ENCODE data around the gene SMIM35. TPM values are rescaled to one million over a fixed set of nuclear protein-coding genes. Genes with fewer than 3 reads are reported as not detected.

SMIM35 gene
- total and polyA plus RNA-seq, 2 of the 4 experiments (the other 2 are of a cell fraction), result not detected

GRCh38 chr11:118100691-118101232 is 14.0 kb upstream of the SMIM35 start:
- Histone ChIP-seq H2BK15ac (ENCODE audit: low read depth, low read length) (no peak overlapping the region), H3K36me3 (ENCODE audit: control insufficient read depth, insufficient read depth, low read length) (no peaks in the 10 kb centered on the region), H3K9me1 (ENCODE audit: insufficient read depth, low read length) (no peaks in the 10 kb centered on the region), H4K8ac (ENCODE audit: low read depth in 2 of 2, low read length in 2 of 2) (no peak overlapping the region), H3K4me1 (ENCODE audit: control insufficient read depth, insufficient read depth, low read length) (no peaks in the 10 kb centered on the region), H3K56ac (ENCODE audit: extremely low read depth, insufficient read depth, low read length) (no peak overlapping the region), H2AFZ (replicated peaks; ENCODE audit: low read length, poor library complexity) (no peak overlapping the region), H3K27me3 (ENCODE audit: control insufficient read depth, insufficient read depth, low read length) (peaks cover 7% of the 10 kb centered on the region; the same call in 1 of the 2 replicates), H2BK20ac (ENCODE audit: low read depth, low read length) (no peak overlapping the region), H3K9ac (ENCODE audit: low read depth, low read length) (no peak overlapping the region), H3K4me3 (ENCODE audit: insufficient read depth, low read depth, low read length) (no peak overlapping the region), H3K9me3 (ENCODE audit: control insufficient read depth, insufficient read depth, low read length) (no peaks in the 10 kb centered on the region), H4K20me1 (ENCODE audit: insufficient read depth, low read length) (no peaks in the 10 kb centered on the region), H4K91ac (ENCODE audit: insufficient read depth, low read depth, low read length) (no peak overlapping the region), H2BK5ac (ENCODE audit: low read depth, low read length, poor library complexity, severe bottlenecking) (no peak overlapping the region), H2BK120ac (ENCODE audit: low read depth, low read length) (no peak overlapping the region), H4K5ac (ENCODE audit: low read depth, low read length) (no peak overlapping the region), H3K27ac (ENCODE audit: insufficient read depth, low read length) (no peak overlapping the region), H2AK5ac (ENCODE audit: low read depth, low read length) (no peak overlapping the region), H3K4me2 (ENCODE audit: low read depth, low read length) (no peak overlapping the region), H3K79me1 (ENCODE audit: low read depth in 1 of 2, low read length in 2 of 2) (no peaks in the 10 kb centered on the region), H3K14ac (replicated peaks; ENCODE audit: low read depth, low read length) (no peak overlapping the region), H3K23ac (ENCODE audit: low read depth, low read length) (no peak overlapping the region), H2AK9ac (replicated peaks; ENCODE audit: low read depth, low read length, poor library complexity) (no peak overlapping the region), H3K18ac (ENCODE audit: low read depth, low read length) (no peak overlapping the region), H3K4ac (ENCODE audit: low read depth, low read length) (no peak overlapping the region)
- 0% methylated on average over 1 of the region's 3 CpGs; no CpG with 5 or more reads in 1 of the 2 experiments for WGBS, 2 experiments (ENCODE audit: extremely low coverage in 2 of 2, insufficient read length in 1 of 2)
- dilution Hi-C loops (cut with HindIII; ENCODE audit: low sequenced_read_pairs, unreplicated experiment), result no loop called here
- no peak for DNase-seq
- CTCF ChIA-PET, result no interaction called here
- in situ Hi-C loops (cut with MboI; ENCODE audit: low sequenced_read_pairs), result no loop called here
- BruUV-seq (replicated peaks), result no TSS peak
- intact Hi-C loops (cut with micrococcal nuclease), result no loop called here
- TF ChIP-seq NFE2L2 (IDR thresholded peaks at IDR 0.05; ENCODE audit: low read depth, low read length), result no peak
- no peak for TF ChIP-seq SMC3 (IDR thresholded peaks at IDR 0.05; ENCODE audit: low read depth, low read length)
- no peak for TF ChIP-seq CEBPB (IDR thresholded peaks at IDR 0.05; ENCODE audit: low read depth, low read length)
- TF ChIP-seq CHD1 (IDR thresholded peaks at IDR 0.05; ENCODE audit: low read depth, low read length), result no peak
- TF ChIP-seq ELK1 (IDR thresholded peaks at IDR 0.05; ENCODE audit: borderline replicate concordance, low read depth, low read length), result no peak
- no peak for TF ChIP-seq CTCF (conservative IDR thresholded peaks at IDR 0.05; ENCODE audit: low read depth, low read length)
- TF ChIP-seq RFX5 (IDR thresholded peaks at IDR 0.05; ENCODE audit: low read depth, low read length), result no peak
- TF ChIP-seq RAD21 (IDR thresholded peaks at IDR 0.05; ENCODE audit: low read length), result no peak
- no peak for TF ChIP-seq USF2 (IDR thresholded peaks at IDR 0.05; ENCODE audit: low read depth, low read length)
- no peak for TF ChIP-seq MXI1 (IDR thresholded peaks at IDR 0.05; ENCODE audit: borderline replicate concordance, low read depth, low read length)
- no peak for TF ChIP-seq MAFK (IDR thresholded peaks at IDR 0.05; ENCODE audit: low read depth, low read length)
- POLR2A ChIA-PET (ENCODE audit: unreplicated experiment), result no interaction called here
- ATAC-seq (ENCODE audit: low read depth), result no peak
